ENCODE results near the gene THBS3.
A peak's percentile ranks its signal among the peaks of the same experiment; 100 is the strongest.
"Not testable (repeated sequence)": the region's sequence is repeated elsewhere in the genome, so short reads cannot be mapped to it uniquely, and the experiment has no call there.

Gene THBS3

DNA sequence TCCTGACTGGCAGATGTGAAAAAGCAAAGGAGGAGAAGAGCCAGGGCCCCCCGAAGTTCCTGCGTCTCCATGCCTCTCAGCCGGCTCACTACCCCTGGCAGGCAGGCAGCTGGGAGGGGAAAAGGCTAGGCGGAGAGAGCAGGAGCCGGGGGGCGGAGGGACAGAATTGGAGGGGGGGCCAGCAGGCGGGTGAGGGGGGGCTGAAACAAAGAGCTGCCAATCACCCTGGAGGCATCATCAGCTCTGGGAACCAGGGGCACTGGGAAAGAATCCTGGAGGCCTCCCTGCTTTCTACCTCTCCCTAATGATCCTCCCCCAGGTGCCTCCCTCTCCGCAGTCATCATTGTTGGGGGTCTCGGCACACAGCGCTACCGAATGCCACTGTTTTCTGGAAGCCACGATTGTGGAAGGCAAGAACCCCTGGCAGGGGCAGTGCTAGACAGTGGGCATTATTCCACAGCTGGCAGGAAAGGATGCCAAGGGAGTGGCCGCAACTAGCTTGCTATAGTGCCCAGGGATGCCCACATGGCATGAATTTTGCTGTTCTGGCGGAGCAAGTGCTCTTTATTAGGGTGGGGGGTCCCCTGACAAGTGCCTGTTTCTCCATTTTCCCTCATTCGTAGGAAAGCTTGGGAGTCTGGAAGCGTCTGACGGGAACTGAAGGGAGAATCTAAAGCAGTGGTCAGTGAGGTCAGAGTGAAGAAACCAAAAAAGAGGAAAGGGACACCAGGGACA lies at the start of gene THBS3:
THBS3 (minus strand) TSS at position 92 of the 735 bp plus-strand sequence; CDS start at position 71, 21 bp downstream.
- DNase-seq = no peak

- no peak for DNase-seq
Measured at GRCh38 chr1:155256058-155256852, 48.6 kb upstream of the THBS3 start.

DNA sequence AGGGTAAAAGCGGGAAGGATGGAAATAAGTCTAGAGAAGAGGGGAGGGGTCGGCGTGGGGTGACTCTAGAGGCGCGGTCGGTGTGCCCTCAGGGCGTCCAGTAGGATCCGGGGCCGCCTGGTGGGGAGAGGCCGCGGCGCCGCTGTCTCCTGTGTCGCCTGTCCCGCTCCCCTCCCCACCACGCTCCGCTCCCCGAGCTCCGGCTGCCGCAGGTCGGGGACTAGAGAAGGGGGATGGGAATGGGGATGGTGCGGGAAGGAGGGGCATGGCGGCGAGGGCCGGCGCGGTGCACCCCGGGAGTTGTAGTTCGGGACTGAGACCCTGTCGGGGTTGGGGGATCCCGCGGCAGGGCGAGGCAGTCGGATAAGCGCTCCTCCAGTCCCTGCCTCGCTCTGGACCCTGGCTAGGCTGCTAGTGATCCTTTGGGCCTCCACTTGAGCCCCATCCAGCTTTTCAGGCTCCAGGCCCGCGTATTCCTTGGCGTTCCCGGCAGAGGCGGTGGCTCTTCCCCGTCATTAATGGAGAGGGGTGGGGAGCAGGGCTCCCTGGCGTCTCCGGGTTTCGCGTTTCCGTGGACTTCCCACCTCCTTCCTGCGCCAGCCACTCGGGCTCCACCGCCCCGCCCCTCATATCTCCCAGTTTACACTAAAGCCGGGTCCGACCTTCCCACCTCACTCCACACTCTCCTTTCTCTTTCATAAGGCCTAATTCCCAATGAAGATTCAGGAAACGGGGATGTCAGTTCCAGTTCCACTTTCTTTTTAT lies 47.7 kb upstream of the THBS3 start, which contains the start of gene ENTREP3:
ENTREP3 (minus strand) TSS at position 241 of the 765 bp plus-strand sequence. CDS start 606 bp downstream, outside the sequence.
- peak; percentile 59 for DNase-seq

DNA sequence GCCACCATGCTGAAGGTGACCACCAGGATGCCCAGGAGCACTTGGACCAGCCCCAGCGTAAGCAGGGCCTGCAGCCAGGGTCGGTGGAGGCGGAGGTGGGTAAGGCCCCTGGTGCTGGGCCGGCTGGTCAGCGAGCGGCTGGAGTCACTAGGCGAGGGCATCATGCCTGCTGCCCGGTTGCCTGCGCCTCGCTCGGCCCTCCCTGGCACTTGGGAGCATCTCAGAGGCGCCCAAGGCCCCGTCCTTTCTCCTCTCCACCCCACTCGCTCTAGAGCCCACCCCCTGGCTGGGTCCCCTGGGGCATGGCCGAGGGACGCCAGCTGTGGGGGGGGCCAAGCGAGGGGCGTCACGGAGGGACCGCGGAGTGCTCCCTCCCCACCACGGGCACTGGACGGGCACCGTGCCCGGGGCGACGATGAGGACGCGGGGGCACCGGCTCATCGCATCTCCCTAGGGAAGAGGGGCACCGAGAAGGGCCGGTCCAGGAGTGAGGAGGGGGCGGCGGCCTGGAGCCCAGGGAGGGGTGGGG lies 47.1 kb upstream of the THBS3 start:
- DNase-seq = no peak

- DNase-seq = no peak
Measured at GRCh38 chr1:155254228-155254713, 46.6 kb upstream of the THBS3 start.

- DNase-seq = no peak
Measured at GRCh38 chr1:155253797-155254196, 46.1 kb upstream of the THBS3 start.

DNA sequence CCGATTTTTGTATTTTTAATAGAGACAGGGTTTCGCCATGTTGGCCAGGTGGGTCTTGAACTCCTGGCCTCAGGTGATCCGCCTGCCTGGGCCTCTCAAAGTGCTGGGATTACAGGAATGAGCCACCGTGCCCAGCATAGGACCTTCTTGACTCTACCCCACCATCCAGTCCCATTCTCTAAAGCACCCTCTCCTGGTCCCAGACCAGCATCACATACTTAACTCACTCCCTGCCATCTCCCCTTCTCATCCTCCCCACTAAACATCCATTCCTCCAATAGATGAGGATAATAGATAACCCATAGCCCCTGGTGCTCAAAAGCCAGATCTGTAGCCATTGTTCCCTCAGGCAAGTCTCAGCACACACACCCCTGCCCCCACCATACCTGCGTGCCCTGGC lies 45.5 kb upstream of the THBS3 start:
- no peak for DNase-seq

- DNase-seq = no peak
Measured at GRCh38 chr1:155251566-155251965, 43.9 kb upstream of the THBS3 start.

- peak; percentile 97 for DNase-seq
Measured at GRCh38 chr1:155250633-155251449, 43.1 kb upstream of the THBS3 start.

GRCh38 chr1:155250246-155250632 lies 42.5 kb upstream of the THBS3 start:
- DNase-seq = no peak

- no peak for DNase-seq
Measured at GRCh38 chr1:155247667-155248553, 40.2 kb upstream of the THBS3 start.

DNA sequence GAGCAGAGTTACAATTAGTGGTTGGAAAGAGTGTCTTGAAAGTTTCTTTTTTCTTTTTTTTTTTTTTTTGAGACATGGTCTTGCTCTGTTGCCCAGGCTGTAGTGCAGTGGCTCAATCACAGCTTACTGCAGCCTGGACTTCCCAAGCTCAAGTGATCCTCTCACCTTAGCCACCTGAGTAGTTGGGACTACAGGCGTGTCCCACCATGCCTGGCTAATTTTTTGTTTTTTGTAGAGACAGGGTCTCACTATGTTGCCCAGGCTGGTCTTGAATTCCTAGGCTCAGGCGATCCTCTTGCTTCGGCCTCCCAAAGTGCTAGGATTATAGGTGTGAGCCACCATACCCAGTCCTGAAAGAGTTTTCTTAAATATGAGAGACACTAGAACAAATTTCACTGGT lies 39.1 kb upstream of the THBS3 start:
- DNase-seq = not testable (repeated sequence)

DNA sequence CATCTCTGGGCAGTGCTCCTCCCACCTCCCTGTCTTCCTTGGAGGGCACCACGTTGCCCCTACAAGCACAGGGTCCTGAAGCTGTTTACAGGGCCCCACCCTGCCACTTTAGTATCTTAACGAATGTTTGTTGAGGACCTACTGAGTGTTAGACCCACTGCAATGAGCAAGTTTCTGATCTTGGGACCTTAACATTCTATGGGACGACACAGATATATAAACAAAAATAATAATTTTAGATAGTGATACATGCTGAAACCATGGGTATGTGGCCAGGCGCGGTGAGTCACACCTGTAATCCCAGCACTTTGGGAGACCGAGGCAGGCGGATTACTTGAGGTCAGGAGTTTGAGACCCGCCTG lies 37.4 kb upstream of the THBS3 start:
- no peak for DNase-seq

DNA sequence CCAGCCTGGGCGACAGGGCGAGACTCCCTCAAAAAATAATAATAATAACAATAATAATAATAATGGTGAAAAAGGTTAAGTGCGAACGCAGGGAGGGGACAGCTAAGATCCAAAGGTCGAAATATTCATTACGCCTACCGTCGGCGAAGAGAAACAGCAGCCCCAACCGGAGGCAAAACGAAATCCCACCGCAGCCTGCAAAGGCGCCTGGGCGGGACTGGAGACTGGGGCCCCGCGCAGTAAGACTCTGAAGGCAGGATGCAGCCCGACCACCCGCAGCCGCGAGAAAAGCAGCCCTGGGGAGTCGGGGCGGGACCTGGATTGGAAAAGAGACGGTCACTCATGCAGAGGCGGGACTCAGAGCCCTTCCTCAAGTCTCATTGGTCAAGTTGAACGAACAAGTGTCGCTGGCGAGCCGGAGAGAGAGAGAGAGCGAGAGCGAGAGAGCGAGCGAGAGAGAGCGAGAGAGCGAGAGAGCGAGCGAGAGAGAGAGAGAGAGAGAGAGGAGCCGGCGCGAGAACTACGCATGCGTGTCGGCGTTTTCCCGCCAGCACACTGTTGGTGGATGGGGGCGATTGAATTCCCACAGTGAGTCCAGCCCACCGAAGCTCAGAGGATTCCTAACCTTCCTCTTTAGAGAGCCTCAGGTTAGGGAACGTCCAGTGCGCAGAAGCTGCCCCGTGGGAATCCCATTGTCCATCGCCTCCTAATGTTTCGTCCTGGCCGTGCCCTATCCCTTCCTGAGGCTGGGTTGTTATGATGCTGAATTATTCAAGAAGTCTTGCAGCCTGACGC lies 36.9 kb upstream of the THBS3 start:
- peak; percentile 96 for DNase-seq

- no peak for DNase-seq
Measured at GRCh38 chr1:155242805-155243358, 35.2 kb upstream of the THBS3 start.

GRCh38 chr1:155241841-155242264 lies 34.2 kb upstream of the THBS3 start:
- DNase-seq = no peak

DNA sequence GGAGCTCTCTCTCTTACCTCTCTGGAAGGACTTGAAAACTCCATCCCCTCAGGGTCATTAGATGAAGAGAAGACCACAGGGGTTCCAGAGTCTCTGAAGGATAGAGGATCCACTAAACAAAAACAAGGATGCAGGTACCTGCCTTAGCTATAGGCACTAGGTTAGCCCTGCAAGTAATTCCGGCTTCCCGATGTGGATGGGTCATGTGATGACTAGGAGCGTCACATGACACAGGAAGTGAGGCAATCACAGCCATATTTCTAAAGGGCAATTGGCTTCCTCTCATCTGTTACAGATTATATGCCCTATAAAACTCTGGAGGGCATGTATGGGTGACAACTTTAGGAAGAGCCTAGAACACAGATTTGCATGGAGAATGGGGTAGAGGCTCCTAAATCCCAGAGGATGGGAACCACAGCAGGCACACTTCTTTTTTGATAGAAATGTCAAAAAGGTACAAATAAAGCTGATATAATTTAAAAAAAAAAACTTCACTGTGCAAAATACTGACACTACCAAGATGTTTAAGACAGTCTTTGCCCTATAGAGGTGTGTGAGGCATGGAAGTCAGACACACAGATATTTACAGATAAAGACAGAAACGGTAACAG lies 33.5 kb upstream of the THBS3 start:
- DNase-seq = peak; percentile 56

GRCh38 chr1:155236451-155236850 lies 28.8 kb upstream of the THBS3 start:
- DNase-seq = no peak

DNA sequence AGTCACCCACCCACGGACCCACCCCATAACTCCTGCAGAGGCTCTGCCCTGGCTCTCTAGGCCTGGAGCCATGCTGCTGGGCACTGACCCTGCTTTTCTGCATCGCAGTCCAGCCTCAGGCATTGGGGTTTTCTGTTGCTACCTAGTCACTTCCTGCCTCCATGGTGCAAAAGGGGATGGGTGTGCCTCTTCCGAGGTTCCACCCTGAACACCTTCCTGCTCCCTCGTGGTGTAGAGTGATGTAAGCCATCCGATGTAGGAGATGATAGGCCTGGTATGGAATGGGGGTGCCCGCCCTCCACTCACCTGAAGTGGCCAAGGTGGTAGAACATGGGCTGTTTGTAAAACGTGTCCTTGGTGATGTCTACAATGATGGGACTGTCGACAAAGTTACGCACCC lies 27.7 kb upstream of the THBS3 start:
- not testable (repeated sequence) for DNase-seq
